AG08396 (cell line): ENCODE results near the gene TMEM132C.

Source experiments
- DNase-seq: peaks from one replicate; pipeline ENCODE4 v3.0.0; 2012; ENCODE audit warnings: low spot score, mixed read lengths

TMEM132C gene

GRCh38 chr12:128418944-128419343 lies 152.0 kb downstream of the TMEM132C start:
- DNase-seq = no peak

- DNase-seq = no peak
Observed at GRCh38 chr12:128420163-128420562, 153.2 kb downstream of the TMEM132C start.

- no peak for DNase-seq
Observed at GRCh38 chr12:128421375-128421774, 154.4 kb downstream of the TMEM132C start.

GRCh38 chr12:128423205-128423604 lies 156.2 kb downstream of the TMEM132C start:
- DNase-seq = no peak

GRCh38 chr12:128424931-128425431 lies 158.0 kb downstream of the TMEM132C start:
- no peak for DNase-seq

- no peak for DNase-seq
Observed at GRCh38 chr12:128425666-128426331, 158.8 kb downstream of the TMEM132C start.

GRCh38 chr12:128426511-128426910 lies 159.5 kb downstream of the TMEM132C start:
- DNase-seq = no peak

GRCh38 chr12:128439796-128440195 lies 172.8 kb downstream of the TMEM132C start:
- DNase-seq = no peak

- DNase-seq = no peak
Observed at GRCh38 chr12:128442096-128442495, 175.1 kb downstream of the TMEM132C start.

- no peak for DNase-seq
Observed at GRCh38 chr12:128444598-128444997, 177.6 kb downstream of the TMEM132C start.

- DNase-seq = no peak
Observed at GRCh38 chr12:128445415-128446127, 178.6 kb downstream of the TMEM132C start.

GRCh38 chr12:128449146-128449894 lies 182.3 kb downstream of the TMEM132C start:
- no peak for DNase-seq

GRCh38 chr12:128450810-128451209 lies 183.8 kb downstream of the TMEM132C start:
- no peak for DNase-seq

- DNase-seq = no peak
Observed at GRCh38 chr12:128455851-128456250, 188.9 kb downstream of the TMEM132C start.

GRCh38 chr12:128456922-128457321 lies 190.0 kb downstream of the TMEM132C start:
- no peak for DNase-seq

- DNase-seq = no peak
Observed at GRCh38 chr12:128458301-128458974, 191.5 kb downstream of the TMEM132C start.

- no peak for DNase-seq
Observed at GRCh38 chr12:128459067-128459466, 192.1 kb downstream of the TMEM132C start.

GRCh38 chr12:128463881-128464280 lies 196.9 kb downstream of the TMEM132C start:
- DNase-seq = no peak

- DNase-seq = no peak
Observed at GRCh38 chr12:128467882-128468281, 200.9 kb downstream of the TMEM132C start.

GRCh38 chr12:128468926-128469325 lies 202.0 kb downstream of the TMEM132C start:
- DNase-seq = no peak

GRCh38 chr12:128471491-128471890 lies 204.5 kb downstream of the TMEM132C start:
- DNase-seq = no peak

- DNase-seq = no peak
Observed at GRCh38 chr12:128474916-128475315, 207.9 kb downstream of the TMEM132C start.
